HG02642 (cell line): ENCODE data around the gene ACSL4.
A peak's percentile ranks its signal among the peaks of the same experiment; 100 is the strongest.
"Not testable (repeated sequence)": the region's sequence is repeated elsewhere in the genome, so short reads cannot be mapped to it uniquely, and the experiment has no call there.

ENCODE experiments used
- ATAC-seq: cut with Tn5 transposase; IDR thresholded peaks from one replicate; pipeline ENCODE4 v1.9.1; 2021; ENCODE audit warnings: mild to moderate bottlenecking; ENCODE audit not compliant: unreplicated experiment, poor library complexity

Gene ACSL4

DNA sequence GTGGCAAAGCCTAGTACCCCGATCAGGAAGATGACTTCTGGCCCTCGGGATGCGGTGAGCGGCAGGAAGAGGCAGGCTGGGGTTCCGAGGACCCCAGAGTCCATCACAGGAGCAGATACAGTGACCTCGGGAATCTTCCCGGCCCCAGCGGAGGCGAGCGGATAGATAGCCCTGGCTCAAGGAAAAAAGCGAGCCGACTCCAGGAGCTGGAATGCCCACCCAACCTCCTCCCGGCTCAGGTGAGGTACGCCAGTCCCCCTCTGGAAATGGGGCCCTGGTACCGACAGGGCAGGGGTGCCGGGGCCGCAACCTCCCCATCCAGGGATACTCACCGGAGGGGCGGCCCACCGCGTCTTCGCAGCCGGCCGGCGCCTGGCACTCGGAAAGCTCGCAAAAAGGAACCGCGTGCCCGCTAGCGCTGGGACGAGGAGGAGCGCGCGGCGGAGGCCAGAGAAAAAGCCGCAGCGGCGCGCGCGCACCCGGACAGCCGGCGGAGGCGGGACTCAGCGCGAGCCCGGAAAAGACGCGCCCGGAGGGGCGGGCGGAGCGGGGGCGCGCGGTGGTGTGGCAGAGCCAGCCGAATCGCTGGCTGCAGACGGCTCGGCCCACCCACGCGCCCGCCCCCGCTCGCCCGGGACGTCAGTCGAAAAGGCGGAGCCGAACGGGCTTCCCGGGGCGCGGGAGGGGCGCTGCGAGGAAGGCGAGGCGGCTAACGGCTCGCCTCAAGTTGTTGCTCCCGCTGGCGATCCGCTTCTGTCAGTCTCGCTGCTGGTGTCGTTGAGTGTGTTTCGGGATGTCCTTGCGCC lies at the start of gene ACSL4:
ACSL4 (minus strand) TSS at position 451 of the 806 bp plus-strand sequence. CDS start 49,894 bp downstream, outside the sequence.
- peak; percentile 89 for ATAC-seq

GRCh38 chrX:109777749-109778148 lies 44.7 kb upstream of the ACSL4 start:
- ATAC-seq: no peak

DNA sequence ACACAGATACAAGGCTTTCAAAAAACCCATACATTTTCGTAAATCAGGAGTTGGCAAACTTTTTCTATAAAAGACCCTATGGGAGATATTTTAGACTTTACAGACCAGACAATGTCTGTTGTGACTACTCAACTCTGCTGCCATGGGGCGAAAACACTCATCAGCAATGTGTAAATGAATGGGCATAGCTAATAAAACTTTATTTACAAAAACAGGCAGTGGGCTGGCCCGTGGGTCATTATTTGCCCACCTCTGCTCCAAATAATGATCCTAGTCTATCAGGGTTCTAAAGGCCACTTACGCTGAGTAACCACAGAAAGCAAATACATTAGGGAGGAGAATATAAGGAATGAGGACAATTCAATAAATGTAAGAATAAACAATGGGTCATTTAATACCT lies 43.9 kb upstream of the ACSL4 start:
- no peak for ATAC-seq

GRCh38 chrX:109776432-109776831 lies 43.4 kb upstream of the ACSL4 start:
- ATAC-seq: no peak

- ATAC-seq: no peak
Observed at GRCh38 chrX:109775386-109775785, 42.3 kb upstream of the ACSL4 start.

DNA sequence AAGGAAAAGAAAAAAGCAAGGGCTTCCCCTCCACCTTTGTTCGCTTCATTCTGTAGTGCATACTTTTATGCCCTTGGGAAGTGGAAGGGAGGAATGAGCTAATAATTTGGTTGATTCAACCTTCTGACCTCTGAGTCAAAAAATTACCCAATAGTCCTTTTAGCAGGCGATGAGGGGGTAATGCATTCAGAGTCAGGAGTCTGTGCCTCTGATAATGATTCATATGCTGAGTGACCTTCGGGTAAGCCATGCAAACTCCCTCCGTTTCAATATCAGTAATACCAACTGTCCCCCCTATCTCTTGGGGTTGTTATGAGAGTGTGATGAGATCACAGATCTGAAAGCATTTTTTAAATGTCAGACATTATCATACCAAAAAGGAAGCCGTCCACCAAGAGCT lies 41.6 kb upstream of the ACSL4 start:
- peak; percentile 96 for ATAC-seq

DNA sequence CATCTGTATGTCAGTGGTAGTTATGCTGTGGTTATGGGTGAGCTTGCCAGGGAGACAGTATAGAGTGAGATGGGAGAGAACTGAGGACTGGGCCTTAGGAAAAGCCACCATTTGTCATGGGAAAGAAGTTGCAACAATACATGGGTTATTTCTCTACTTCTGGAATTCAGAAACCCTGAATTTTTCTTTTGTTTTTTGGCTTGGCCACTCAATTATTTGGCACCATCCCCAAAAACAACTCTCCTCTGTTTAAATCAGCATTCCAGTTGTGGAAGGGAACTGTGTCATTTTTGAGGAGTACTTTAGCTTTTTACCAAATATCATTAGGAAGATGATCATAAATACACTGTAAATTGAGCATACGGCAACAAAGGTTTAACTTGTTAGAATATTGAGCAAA lies 41.1 kb upstream of the ACSL4 start:
- ATAC-seq: no peak

- ATAC-seq: peak; percentile 49
Observed at GRCh38 chrX:109773374-109773773, 40.3 kb upstream of the ACSL4 start.

DNA sequence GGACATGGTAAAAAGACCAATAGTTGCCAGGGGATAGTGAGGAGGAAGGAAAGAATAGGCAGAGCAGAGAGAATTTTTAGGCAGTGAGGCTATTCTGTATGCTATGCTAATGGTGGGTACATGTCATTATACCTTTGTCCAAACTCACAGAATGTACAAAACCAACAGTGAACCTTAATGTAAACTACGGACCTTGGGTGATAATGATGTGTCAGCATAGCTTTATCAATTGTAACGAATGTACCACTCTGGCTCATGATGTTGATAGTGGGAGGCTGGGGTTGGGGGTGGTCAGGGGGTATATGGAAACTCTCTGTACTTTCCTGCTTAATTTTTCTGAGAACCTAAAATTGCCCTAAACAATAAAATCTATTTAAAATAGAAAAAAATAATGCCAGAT lies 37.7 kb upstream of the ACSL4 start:
- no peak for ATAC-seq

GRCh38 chrX:109760922-109761250 lies 27.8 kb upstream of the ACSL4 start:
- ATAC-seq: no peak

- ATAC-seq: no peak
Observed at GRCh38 chrX:109760209-109760921, 27.3 kb upstream of the ACSL4 start.

GRCh38 chrX:109753256-109753655 lies 20.2 kb upstream of the ACSL4 start:
- ATAC-seq: no peak

DNA sequence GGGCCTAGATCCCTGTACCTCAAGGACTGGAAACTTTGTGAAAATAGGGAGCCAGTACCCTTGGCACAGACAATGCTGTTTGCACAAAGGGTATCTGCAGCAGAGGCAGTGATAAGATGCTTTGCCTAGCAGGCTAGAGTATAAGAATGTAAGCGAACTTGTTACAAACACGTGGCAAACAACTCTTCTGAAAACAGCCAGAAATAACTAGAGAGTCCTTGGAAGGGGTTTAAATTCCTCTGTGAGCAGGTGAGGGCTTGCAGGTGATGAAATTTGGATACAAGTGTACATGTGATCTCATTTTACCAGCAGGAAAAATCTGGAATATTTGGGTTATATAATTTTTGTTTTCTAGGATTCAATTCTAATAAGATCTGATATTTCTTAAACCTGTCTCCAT lies 18.6 kb upstream of the ACSL4 start:
- no peak for ATAC-seq

- no peak for ATAC-seq
Observed at GRCh38 chrX:109749207-109749606, 16.1 kb upstream of the ACSL4 start.

- no peak for ATAC-seq
Observed at GRCh38 chrX:109747681-109748080, 14.6 kb upstream of the ACSL4 start.

GRCh38 chrX:109742722-109743121 lies 9.7 kb upstream of the ACSL4 start:
- no peak for ATAC-seq

DNA sequence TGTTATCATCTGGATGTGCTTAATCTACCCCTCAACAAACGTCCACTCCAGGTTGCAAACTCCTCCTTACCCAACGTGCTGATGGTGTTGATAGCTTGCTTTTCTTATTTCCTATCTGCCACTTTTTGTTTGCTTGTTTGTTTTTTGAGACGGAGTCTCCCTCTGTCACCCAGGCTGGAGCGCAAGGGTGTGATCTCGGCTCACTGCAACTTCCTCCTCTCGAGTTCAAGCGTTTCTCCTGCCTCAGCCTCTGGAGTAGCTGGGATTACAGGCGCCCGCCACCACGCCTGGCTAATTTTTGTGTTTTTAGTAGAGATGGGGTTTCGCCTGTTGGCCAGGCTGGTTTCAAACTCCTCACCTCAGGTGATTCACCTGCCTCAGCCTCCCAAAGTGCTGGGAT lies 7.8 kb upstream of the ACSL4 start:
- not testable (repeated sequence) for ATAC-seq

- no peak for ATAC-seq
Observed at GRCh38 chrX:109740433-109740809, 7.4 kb upstream of the ACSL4 start.

GRCh38 chrX:109739625-109740432 lies 6.8 kb upstream of the ACSL4 start:
- no peak for ATAC-seq

DNA sequence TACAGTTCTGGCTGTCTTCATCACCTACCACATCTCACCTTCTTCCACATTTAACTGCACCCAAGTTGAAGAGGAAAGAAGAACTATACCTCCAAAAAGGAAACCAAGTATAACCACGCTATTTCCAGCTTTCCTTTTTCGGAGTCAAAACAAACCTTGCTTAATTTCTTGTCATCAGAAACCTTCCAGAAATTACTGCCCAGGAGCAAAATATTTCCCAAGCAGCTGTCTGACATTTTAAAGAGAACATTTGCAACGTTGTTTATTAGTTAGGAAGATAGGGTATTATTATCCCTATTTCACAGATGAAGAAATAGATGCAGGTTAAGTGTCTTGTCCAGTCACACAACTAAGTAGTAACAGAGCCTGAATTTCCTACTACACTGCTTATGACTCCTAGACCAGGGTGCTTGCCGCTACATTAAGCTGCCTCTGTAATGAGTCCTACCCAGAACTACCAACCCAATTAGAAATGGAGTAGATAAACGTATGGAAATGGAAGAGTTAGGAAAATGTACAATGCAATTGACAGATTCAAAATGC lies 2.2 kb upstream of the ACSL4 start:
- no peak for ATAC-seq

DNA sequence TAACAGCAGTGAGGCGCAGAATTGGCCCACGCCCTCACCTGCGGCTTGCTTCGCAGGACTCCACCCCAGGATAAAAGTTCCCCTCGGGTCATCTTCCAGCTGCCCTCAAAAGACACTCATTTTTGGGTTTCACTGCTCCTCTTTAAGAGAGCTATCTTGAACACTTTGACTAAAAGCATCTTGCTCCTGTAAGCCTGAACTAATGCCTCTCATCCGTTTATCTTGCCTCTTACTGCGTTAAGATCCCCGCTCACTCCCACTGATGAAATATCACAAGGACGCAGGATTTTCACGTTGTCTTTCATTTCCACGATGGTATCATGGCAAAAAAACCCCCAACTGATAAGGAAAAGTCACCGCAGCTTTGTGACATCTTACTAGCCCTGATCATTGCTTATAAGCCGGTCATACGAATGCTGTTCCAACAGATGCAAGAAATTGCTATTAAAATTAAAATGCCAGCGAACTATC lies 591 bp upstream of the ACSL4 start:
- ATAC-seq: no peak
